Hematopoietic multipotent progenitor cell treated with erythropoietin and hydrocortisone succinate and interleukin-3 and kit ligand, for 8 days (in vitro differentiated cells): ENCODE measurements around the gene MUC5B.
"Not testable (repeated sequence)": the region's sequence is repeated elsewhere in the genome, so short reads cannot be mapped to it uniquely, and the experiment has no call there.

ENCODE experiments used
- DNase-seq: peaks from one replicate; pipeline ENCODE4 v3.0.0-alpha.2; 2015

The MUC5B gene

GRCh38 chr11:1191786-1192470, 30.9 kb upstream of the MUC5B start:
- DNase-seq = not testable (repeated sequence)

- DNase-seq = no peak
Measured at GRCh38 chr11:1192741-1193325, 30.0 kb upstream of the MUC5B start.

DNA sequence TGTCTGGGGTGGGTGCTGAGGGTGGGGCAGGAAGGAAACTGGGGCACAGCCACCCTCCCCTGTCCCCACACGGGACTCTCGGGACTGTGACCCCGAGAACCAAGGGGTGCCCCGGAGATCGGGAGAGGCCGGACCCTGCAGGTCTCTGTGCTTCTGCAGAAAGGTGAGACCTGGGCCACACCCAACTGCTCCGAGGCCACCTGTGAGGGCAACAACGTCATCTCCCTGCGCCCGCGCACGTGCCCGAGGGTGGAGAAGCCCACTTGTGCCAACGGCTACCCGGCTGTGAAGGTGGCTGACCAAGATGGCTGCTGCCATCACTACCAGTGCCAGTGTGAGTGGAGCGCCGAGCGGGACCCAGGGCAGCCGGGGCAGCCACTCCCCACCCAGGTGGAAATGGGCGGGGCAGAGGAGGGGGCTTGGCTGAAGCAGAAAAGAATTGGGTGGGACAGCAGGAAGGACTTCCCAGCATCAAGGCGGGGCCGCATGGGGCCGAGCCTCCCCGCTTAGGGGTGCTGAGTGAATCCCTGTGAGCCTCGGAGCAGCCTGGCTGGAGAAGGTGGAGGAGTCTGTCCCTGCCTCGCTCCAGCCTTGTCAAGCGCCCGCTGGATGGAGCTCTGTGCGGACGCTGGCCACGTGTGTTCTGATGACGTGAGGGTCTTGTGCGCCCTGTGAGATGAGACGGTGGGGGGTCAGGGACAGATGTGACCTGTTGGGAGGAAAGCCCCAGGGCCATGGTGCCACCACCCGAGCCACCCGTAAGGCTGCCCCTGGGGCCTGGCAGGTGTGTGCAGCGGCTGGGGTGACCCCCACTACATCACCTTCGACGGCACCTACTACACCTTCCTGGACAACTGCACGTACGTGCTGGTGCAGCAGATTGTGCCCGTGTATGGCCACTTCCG, 29.3 kb upstream of the MUC5B start:
- no peak for DNase-seq

DNA sequence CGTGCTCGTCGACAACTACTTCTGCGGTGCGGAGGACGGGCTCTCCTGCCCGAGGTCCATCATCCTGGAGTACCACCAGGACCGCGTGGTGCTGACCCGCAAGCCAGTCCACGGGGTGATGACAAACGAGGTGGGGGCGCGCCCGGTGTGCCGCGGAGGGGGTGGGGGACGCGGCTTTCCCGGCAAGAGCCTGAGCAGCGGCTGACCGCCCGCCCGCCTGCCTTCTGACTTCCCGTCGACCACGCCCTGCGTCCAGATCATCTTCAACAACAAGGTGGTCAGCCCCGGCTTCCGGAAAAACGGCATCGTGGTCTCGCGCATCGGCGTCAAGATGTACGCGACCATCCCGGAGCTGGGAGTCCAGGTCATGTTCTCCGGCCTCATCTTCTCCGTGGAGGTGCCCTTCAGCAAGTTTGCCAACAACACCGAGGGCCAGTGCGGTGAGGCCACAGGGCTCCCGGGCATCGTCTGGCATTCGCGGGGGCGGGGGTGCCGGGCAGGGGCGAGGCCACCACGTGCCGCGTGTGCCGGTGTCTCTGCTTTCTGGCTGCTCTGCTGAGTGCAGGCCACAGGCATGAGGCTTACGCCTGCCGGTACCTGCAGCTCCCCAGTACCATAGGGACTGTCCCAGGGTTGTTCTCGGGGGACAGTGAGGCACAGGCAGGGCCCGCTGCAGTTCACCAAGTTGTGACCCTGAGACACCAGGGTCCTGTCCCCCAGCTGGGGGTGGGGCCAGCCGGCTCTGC, 28.5 kb upstream of the MUC5B start:
- DNase-seq = no peak

- no peak for DNase-seq
Measured at GRCh38 chr11:1194977-1195681, 27.7 kb upstream of the MUC5B start.

GRCh38 chr11:1195682-1196515, 27.0 kb upstream of the MUC5B start:
- no peak for DNase-seq

- no peak for DNase-seq
Measured at GRCh38 chr11:1196516-1197391, 26.1 kb upstream of the MUC5B start.

DNA sequence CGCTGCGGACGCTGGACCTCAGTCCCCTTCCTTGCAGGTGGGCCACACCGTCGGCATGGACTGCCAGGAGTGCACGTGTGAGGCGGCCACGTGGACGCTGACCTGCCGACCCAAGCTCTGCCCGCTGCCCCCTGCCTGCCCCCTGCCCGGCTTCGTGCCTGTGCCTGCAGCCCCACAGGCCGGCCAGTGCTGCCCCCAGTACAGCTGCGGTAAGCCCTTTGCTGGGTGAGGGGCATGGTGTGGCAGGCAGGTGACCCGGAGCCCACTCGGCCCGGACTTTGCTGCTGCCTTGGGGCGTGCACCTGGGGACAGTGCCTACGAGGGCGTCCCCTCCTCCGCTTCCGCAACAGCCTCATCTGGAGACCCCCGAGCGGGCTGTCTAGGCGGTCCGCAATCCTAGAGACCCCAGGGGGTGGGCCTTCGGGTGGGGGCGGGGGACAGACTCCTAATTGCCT, 25.4 kb upstream of the MUC5B start:
- no peak for DNase-seq

- DNase-seq = no peak
Measured at GRCh38 chr11:1197886-1198560, 24.8 kb upstream of the MUC5B start.

- DNase-seq = no peak
Measured at GRCh38 chr11:1198561-1199240, 24.2 kb upstream of the MUC5B start.

DNA sequence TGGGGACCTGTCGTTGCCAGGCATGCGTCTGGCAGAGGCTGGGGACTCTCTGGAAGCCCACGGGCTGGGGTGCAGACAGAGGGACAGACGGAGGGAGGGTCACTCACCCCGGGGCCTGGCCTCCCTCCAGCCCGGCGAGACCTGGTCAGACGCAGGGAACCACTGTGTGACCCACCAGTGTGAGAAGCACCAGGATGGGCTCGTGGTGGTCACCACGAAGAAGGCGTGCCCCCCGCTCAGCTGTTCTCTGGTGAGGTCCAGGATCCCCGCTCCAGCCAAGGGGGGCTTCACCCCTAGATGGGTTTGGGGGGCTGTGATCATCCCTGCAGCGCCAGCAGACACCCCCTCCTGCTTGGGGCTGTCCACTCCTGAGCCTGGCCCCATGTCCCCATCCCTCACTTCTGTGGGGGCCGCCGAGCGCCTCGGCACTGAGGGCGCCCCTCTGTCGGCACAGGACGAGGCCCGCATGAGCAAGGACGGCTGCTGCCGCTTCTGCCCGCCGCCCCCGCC, 23.6 kb upstream of the MUC5B start:
- no peak for DNase-seq

- DNase-seq = no peak
Measured at GRCh38 chr11:1199751-1200610, 22.9 kb upstream of the MUC5B start.

DNA sequence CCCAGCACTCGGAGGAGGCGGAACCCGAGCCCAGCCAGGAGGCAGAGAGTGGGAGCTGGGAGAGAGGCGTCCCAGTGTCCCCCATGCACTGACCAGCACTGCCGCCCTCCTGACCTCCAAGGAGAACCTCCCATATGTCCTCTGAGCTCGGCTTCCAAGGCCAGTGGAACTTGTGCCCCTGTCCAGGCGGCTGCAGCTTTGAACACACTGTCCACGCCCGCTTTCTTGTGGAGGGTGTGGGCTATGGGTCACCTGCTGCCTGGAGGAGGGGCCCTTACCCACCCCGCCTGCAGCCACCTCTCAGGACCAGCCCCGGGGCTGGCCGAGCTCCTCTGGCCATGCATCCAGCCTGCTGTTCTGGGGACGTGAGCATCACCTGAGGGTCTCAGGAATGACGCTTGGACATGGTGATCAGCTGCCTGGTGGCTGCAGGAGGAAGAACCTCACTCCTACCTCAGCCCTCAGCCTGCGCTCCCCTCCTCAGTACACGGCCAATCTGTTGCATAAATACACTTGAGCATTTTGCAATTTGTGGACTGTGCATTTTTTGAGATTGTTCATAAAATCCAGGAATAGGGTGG, 22.2 kb upstream of the MUC5B start:
- DNase-seq = no peak

DNA sequence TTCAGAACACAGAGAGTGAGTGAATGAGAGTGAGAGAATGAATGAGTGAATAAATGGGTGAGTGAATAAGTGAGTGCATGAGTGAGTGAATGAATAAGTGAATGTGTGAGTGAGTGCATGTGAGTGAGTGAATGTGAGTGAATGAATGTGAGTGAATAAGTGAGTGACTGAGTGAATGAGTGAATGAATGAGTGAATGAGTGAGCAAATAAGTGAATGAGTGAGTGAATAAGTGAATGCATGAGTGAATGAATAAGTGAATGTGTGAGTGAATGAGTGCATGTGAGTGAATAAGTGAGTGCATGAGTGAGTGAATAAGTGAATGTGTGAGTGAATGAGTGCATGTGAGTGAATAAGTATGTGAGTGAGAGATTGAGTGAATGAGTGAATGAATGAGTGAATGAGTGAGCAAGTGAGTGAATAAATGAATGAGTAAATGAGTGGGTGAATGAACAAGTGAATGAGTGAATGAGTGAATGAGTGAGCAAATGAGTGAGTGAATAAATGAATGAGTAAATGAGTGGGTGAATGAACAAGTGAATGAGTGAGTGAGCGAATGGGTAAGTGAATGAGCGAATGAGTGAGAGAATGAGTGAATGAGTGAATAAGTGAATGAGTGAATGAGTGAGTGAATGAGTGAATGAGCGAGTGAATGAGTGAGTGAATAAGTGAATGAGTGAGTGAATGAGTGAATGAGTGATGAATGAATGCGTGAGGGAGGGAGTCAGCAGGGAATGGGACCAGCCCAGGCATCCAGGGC, 21.3 kb upstream of the MUC5B start:
- peak; percentile 9 for DNase-seq

- DNase-seq = no peak
Measured at GRCh38 chr11:1202154-1202775, 20.6 kb upstream of the MUC5B start.
